HepG2 (cell line): ENCODE data around the gene PPIG. TPM values are rescaled to one million over a fixed set of nuclear protein-coding genes. Genes with fewer than 3 reads are reported as not detected.

Source experiments
- BRCA1 ChIP-seq: sonication (generic); formaldehyde crosslinking; IDR thresholded peaks from 2 replicates; pipeline ENCODE4 v1.4.0; 2020; ENCODE audit warnings: missing genetic modification reagents
- CENPT ChIP-seq: sonication (generic); formaldehyde crosslinking; IDR thresholded peaks from 2 replicates; pipeline ENCODE4 v1.8.0; 2022; ENCODE audit warnings: low read depth, mild to moderate bottlenecking, moderate library complexity, missing genetic modification reagents
- DNMT3B ChIP-seq: conservative IDR thresholded peaks from 2 replicates; pipeline ENCODE4 v1.6.1; 2016; ENCODE audit warnings: missing biosample characterization, control low read depth
- GLI4 ChIP-seq: sonication (generic); formaldehyde crosslinking; IDR thresholded peaks from 2 replicates; pipeline ENCODE4 v1.5.1; 2020; ENCODE audit warnings: missing genetic modification reagents, mild to moderate bottlenecking, moderate library complexity, borderline replicate concordance
- HNRNPUL1 ChIP-seq: fragments of 200-400 bp; formaldehyde crosslinking; IDR thresholded peaks from 2 replicates; pipeline ENCODE4 v1.6.1; 2017; ENCODE audit warnings: low read depth, mild to moderate bottlenecking, low read length, moderate library complexity
- JUNB ChIP-seq: sonication (generic); formaldehyde crosslinking; IDR thresholded peaks from 2 replicates; pipeline ENCODE4 v1.8.0; 2022; ENCODE audit warnings: missing genetic modification reagents, mild to moderate bottlenecking, borderline replicate concordance
- KDM4B ChIP-seq: sonication (generic); formaldehyde crosslinking; IDR thresholded peaks from 2 replicates; pipeline ENCODE4 v1.4.0; 2020; ENCODE audit warnings: missing genetic modification reagents
- MATR3 ChIP-seq: sonication (generic); formaldehyde crosslinking; IDR thresholded peaks from 2 replicates; pipeline ENCODE4 v1.4.0; 2020; ENCODE audit warnings: missing genetic modification reagents
- MXD4 ChIP-seq: IDR thresholded peaks from 2 replicates; pipeline ENCODE4 v1.6.1; 2016; ENCODE audit warnings: mild to moderate bottlenecking, missing biosample characterization, missing genetic modification reagents
- NFATC3 ChIP-seq: sonication (generic); formaldehyde crosslinking; IDR thresholded peaks from 2 replicates; pipeline ENCODE4 v1.5.1; 2020; ENCODE audit warnings: mild to moderate bottlenecking, missing genetic modification reagents
- NFIC ChIP-seq: IDR thresholded peaks from 2 replicates; pipeline ENCODE4 v1.6.1; 2012; ENCODE audit warnings: mild to moderate bottlenecking, low read length, inconsistent platforms
- NRL ChIP-seq: sonication (generic); formaldehyde crosslinking; IDR thresholded peaks from 2 replicates; pipeline ENCODE4 v1.5.0; 2020; ENCODE audit warnings: missing genetic modification reagents, mild to moderate bottlenecking, moderate library complexity, borderline replicate concordance
- RARA ChIP-seq: IDR thresholded peaks from 2 replicates; pipeline ENCODE4 v1.6.1; 2016; ENCODE audit warnings: missing genetic modification reagents, missing compliant biosample characterization
- REL ChIP-seq: sonication (generic); formaldehyde crosslinking; conservative IDR thresholded peaks from 2 replicates; pipeline ENCODE4 v1.8.0; 2022; ENCODE audit warnings: mild to moderate bottlenecking, missing genetic modification reagents, moderate library complexity
- SIX1 ChIP-seq: sonication (generic); formaldehyde crosslinking; IDR thresholded peaks from 2 replicates; pipeline ENCODE4 v1.4.0; 2020; ENCODE audit warnings: missing genetic modification reagents, borderline replicate concordance
- SKI ChIP-seq: fragments of 450-650 bp; IDR thresholded peaks from one replicate; pipeline ENCODE4 v1.6.1; 2018; ENCODE audit warnings: mild to moderate bottlenecking; ENCODE audit not compliant: partially characterized antibody
- SOX5 ChIP-seq: IDR thresholded peaks from 2 replicates; pipeline ENCODE4 v1.6.1; 2016; ENCODE audit warnings: borderline replicate concordance
- TCF7 ChIP-seq: sonication (generic); IDR thresholded peaks from 2 replicates; pipeline ENCODE4 v1.6.1; 2016; ENCODE audit warnings: antibody characterized with exemption, low read depth
- ZNF484 ChIP-seq: sonication (generic); formaldehyde crosslinking; IDR thresholded peaks from 2 replicates; pipeline ENCODE4 v1.5.1; 2020; ENCODE audit warnings: mild to moderate bottlenecking, low read depth, missing genetic modification reagents, borderline replicate concordance
- polyA plus RNA-seq, 8 experiments: library from polyadenylated mRNA; depleted of rRNA in 3 of 8; stranded (reverse) in 7 of 8; unstranded in 1 of 8; fragments of >200 nt; fragmentation: Illumina TruSeq in 4 of 8; extraction: Trizol in 4 of 8; gene quantifications; 2 replicates each; pipeline versions ENCODE4 v1.2.1 to v1.2.3, GENCODE V29; 2011 to 2016; ENCODE audit warnings: low read depth in 4 of 8, missing spikeins in 1 of 8, mixed read lengths in 1 of 8; ENCODE audit not compliant: insufficient read depth in 1 of 8
- total RNA-seq, 5 experiments: library from RNA; depleted of rRNA; stranded (reverse); fragments of >200 nt; fragmentation: Illumina TruSeq; extraction: Trizol; gene quantifications; 2 replicates each; pipeline ENCODE4 v1.2.3, GENCODE V29; 2016; ENCODE audit warnings: low read depth in 1 of 5
- TF ChIP-seq, protein P1 (sequence below): sonication (generic); formaldehyde crosslinking; IDR thresholded peaks from 2 replicates; pipeline ENCODE4 v1.5.0; 2020; ENCODE audit warnings: mild to moderate bottlenecking, missing genetic modification reagents
- TF ChIP-seq, protein P2 (sequence below): sonication (generic); formaldehyde crosslinking; IDR thresholded peaks from 2 replicates; pipeline ENCODE4 v1.4.0; 2020; ENCODE audit warnings: mild to moderate bottlenecking, missing genetic modification reagents
- TF ChIP-seq, protein P3 (sequence below): sonication (generic); formaldehyde crosslinking; IDR thresholded peaks from 2 replicates; pipeline ENCODE4 v1.4.0; 2020; ENCODE audit warnings: missing genetic modification reagents
- TF ChIP-seq, protein P4 (sequence below): sonication (generic); formaldehyde crosslinking; IDR thresholded peaks from 2 replicates; pipeline ENCODE4 v1.9.0; 2022; ENCODE audit warnings: missing genetic modification reagents, mild to moderate bottlenecking, borderline replicate concordance
- TF ChIP-seq, protein P5 (sequence below): sonication (generic); formaldehyde crosslinking; IDR thresholded peaks from 2 replicates; pipeline ENCODE4 v1.5.1; 2020; ENCODE audit warnings: missing genetic modification reagents, mild to moderate bottlenecking, borderline replicate concordance

The PPIG gene
- total and polyA plus RNA-seq, 2 of the 13 experiments (the other 11 are each of a cell fraction or from before 2014, with no cell fraction given): 31.3 to 81.0 TPM

DNA sequence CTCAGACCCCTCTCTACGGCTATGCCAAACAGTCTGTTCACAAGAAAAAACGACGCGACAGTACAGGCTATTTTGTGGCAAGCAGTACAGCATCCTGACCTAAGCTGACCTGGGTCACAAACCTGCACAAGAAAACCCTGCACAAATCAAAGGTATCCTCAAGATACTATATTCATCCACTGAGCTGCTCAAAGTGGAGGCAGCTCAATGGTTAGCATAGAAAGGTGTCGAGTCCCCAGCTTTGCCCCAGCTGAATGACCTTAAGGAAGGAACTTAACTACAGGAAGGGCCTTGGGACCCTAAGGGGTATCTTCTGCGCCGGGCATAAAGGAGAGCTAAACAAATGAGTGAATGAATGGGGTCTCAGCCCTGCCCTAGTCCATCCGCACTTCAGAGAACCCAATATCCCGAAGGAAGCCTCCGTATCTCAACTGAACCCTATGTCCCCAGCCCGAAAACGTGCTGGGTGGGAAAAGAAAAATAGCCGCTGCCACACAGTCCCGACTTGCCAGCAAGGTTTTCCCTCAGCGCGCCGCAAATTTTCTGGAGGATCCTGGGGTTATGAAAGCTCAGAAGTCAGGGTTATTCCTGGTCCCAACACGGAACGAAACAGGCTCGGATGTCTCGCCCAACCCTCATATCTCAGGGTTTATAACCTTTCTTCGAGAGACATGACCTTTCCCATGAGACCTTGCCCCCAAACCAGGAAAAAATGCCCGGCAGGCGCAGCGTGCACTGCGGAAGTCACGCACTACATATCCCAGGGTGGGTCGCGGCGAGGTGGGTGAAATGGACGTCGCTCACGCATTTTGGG lies 10.8 kb upstream of the PPIG start, which contains the start of gene FASTKD1 (continued):
- TF ChIP-seq, protein P1, sequence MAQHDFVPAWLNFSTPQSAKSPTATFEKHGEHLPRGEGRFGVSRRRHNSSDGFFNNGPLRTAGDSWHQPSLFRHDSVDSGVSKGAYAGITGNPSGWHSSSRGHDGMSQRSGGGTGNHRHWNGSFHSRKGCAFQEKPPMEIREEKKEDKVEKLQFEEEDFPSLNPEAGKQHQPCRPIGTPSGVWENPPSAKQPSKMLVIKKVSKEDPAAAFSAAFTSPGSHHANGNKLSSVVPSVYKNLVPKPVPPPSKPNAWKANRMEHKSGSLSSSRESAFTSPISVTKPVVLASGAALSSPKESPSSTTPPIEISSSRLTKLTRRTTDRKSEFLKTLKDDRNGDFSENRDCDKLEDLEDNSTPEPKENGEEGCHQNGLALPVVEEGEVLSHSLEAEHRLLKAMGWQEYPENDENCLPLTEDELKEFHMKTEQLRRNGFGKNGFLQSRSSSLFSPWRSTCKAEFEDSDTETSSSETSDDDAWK (CRISPR knock-in tag): no peak
- TF ChIP-seq GLI4 (CRISPR knock-in tag) (peak; percentile 85; the same call in 1 of the 2 replicates), BRCA1 (CRISPR knock-in tag) (0 out of 2 replicates have a peak, but pooled peaks have one; percentile 83), CENPT (0 out of 2 replicates have a peak, but pooled peaks have one; percentile 37), ZNF484 (no peak), SOX5 (CRISPR knock-in tag) (peak; percentile 83), NFATC3 (CRISPR knock-in tag) (peak; percentile 95; the same call in 1 of the 2 replicates), NFIC (peak; percentile 78), REL (no peak), HNRNPUL1 (no peak), SKI (peak; percentile 97), SIX1 (CRISPR knock-in tag) (peak; percentile 77), DNMT3B (0 out of 2 replicates have a peak, but pooled peaks have one; percentile 37), TCF7 (no peak), MXD4 (CRISPR knock-in tag) (peak; percentile 77), JUNB (CRISPR knock-in tag) (no peak), MATR3 (CRISPR knock-in tag) (no peak), RARA (peak; percentile 97), KDM4B (CRISPR knock-in tag) (peak; percentile 84; the same call in 1 of the 2 replicates), NRL (CRISPR knock-in tag) (peak; percentile 66; the same call in 1 of the 2 replicates)
- TF ChIP-seq, protein P2, sequence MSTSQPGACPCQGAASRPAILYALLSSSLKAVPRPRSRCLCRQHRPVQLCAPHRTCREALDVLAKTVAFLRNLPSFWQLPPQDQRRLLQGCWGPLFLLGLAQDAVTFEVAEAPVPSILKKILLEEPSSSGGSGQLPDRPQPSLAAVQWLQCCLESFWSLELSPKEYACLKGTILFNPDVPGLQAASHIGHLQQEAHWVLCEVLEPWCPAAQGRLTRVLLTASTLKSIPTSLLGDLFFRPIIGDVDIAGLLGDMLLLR (CRISPR knock-in tag): no peak
- TF ChIP-seq, protein P3, sequence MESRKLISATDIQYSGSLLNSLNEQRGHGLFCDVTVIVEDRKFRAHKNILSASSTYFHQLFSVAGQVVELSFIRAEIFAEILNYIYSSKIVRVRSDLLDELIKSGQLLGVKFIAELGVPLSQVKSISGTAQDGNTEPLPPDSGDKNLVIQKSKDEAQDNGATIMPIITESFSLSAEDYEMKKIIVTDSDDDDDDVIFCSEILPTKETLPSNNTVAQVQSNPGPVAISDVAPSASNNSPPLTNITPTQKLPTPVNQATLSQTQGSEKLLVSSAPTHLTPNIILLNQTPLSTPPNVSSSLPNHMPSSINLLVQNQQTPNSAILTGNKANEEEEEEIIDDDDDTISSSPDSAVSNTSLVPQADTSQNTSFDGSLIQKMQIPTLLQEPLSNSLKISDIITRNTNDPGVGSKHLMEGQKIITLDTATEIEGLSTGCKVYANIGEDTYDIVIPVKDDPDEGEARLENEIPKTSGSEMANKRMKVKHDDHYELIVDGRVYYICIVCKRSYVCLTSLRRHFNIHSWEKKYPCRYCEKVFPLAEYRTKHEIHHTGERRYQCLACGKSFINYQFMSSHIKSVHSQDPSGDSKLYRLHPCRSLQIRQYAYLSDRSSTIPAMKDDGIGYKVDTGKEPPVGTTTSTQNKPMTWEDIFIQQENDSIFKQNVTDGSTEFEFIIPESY (CRISPR knock-in tag): peak; percentile 80
- TF ChIP-seq, protein P4, sequence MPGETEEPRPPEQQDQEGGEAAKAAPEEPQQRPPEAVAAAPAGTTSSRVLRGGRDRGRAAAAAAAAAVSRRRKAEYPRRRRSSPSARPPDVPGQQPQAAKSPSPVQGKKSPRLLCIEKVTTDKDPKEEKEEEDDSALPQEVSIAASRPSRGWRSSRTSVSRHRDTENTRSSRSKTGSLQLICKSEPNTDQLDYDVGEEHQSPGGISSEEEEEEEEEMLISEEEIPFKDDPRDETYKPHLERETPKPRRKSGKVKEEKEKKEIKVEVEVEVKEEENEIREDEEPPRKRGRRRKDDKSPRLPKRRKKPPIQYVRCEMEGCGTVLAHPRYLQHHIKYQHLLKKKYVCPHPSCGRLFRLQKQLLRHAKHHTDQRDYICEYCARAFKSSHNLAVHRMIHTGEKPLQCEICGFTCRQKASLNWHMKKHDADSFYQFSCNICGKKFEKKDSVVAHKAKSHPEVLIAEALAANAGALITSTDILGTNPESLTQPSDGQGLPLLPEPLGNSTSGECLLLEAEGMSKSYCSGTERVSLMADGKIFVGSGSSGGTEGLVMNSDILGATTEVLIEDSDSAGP (CRISPR knock-in tag): peak; percentile 85; the same call in 1 of the 2 replicates
- TF ChIP-seq, protein P5, sequence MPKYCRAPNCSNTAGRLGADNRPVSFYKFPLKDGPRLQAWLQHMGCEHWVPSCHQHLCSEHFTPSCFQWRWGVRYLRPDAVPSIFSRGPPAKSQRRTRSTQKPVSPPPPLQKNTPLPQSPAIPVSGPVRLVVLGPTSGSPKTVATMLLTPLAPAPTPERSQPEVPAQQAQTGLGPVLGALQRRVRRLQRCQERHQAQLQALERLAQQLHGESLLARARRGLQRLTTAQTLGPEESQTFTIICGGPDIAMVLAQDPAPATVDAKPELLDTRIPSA: no peak
